Thyroid gland (tissue), 4 donors: Measurements from ENCODE around the gene AFF4.

Source experiments
- CTCF ChIP-seq, 6 experiments: fragments of 200-600 bp in 3 of 6; fragments of 450-650 bp in 3 of 6; sonication (generic) in 3 of 6; IDR thresholded peaks; one replicate each; pipeline ENCODE4 v1.5.1; 2016 to 2019; ENCODE audit warnings: antibody characterized with exemption in 6 of 6, mild to moderate bottlenecking in 2 of 6, inconsistent platforms in 1 of 6, moderate library complexity in 1 of 6
- POLR2A ChIP-seq, 2 donors: fragments of 450-650 bp; IDR thresholded peaks; one replicate each; pipeline ENCODE4 v1.6.1; 2017; ENCODE audit warnings: antibody characterized with exemption in 2 of 2, mild to moderate bottlenecking in 2 of 2, moderate library complexity in 1 of 2

- no peak for TF ChIP-seq CTCF (IDR thresholded peaks at IDR 0.05)
- no peak for TF ChIP-seq POLR2A (IDR thresholded peaks at IDR 0.05)
These were observed 126.6 kb downstream of the AFF4 start for GRCh38 chr5:132836852-132837251.
